Measurements from ENCODE around the gene EIF3A.

DNA sequence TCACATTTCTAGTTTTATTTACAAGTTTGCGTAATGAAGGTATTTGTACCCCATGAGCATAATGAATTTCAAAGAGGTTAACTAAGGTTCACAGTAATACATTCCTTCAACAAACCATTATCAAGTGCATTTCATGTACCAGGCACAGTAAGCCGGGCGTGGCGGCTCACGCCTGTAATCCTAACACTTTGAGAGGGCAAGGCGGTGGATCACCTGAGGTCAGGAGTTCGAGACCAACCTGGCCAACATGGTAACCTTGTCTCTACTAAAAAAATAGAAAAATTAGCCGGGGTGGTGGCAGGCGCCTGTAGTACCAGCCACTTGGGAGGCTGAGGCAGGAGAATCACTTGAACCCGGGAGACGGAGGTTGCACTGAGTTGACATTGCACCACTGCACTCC, 4.3 kb upstream of the EIF3A start:
- TF ChIP-seq, protein P1, sequence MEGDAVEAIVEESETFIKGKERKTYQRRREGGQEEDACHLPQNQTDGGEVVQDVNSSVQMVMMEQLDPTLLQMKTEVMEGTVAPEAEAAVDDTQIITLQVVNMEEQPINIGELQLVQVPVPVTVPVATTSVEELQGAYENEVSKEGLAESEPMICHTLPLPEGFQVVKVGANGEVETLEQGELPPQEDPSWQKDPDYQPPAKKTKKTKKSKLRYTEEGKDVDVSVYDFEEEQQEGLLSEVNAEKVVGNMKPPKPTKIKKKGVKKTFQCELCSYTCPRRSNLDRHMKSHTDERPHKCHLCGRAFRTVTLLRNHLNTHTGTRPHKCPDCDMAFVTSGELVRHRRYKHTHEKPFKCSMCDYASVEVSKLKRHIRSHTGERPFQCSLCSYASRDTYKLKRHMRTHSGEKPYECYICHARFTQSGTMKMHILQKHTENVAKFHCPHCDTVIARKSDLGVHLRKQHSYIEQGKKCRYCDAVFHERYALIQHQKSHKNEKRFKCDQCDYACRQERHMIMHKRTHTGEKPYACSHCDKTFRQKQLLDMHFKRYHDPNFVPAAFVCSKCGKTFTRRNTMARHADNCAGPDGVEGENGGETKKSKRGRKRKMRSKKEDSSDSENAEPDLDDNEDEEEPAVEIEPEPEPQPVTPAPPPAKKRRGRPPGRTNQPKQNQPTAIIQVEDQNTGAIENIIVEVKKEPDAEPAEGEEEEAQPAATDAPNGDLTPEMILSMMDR (IDR thresholded peaks at IDR 0.05 in 4 of 5, conservative IDR thresholded peaks at IDR 0.05 in 1 of 5): no peak
- no peak for TF ChIP-seq POLR2A (IDR thresholded peaks at IDR 0.05)

Measured in gastrocnemius medialis (tissue), 4 donors.